Measurements from ENCODE around the gene PLA2R1. TPM values are rescaled to one million over a fixed set of nuclear protein-coding genes. Genes with fewer than 3 reads are reported as not detected.
"Not testable (repeated sequence)": the region's sequence is repeated elsewhere in the genome, so short reads cannot be mapped to it uniquely, and the experiment has no call there.

The PLA2R1 gene
- total RNA-seq, 2 experiments from 2014 or later: not detected

- POLR2A ChIA-PET: no interaction called here
- CTCF ChIA-PET: no interaction called here
Observed at GRCh38 chr2:159988412-159988970, 73.9 kb downstream of the PLA2R1 start.

GRCh38 chr2:159987181-159987580 lies 75.2 kb downstream of the PLA2R1 start:
- CTCF ChIA-PET: no interaction called here
- POLR2A ChIA-PET: no interaction called here

GRCh38 chr2:159985656-159986055 lies 76.8 kb downstream of the PLA2R1 start:
- POLR2A ChIA-PET: no interaction called here
- CTCF ChIA-PET: no interaction called here

- ChIA-PET POLR2A (no interaction called here), CTCF (no interaction called here)
Observed at GRCh38 chr2:159984034-159984433, 78.4 kb downstream of the PLA2R1 start.

GRCh38 chr2:159982842-159983785 lies 79.3 kb downstream of the PLA2R1 start:
- POLR2A ChIA-PET: no interaction called here
- CTCF ChIA-PET: interaction anchor here (0.6 to 1.0 kb wide), 2 partner anchors 26 to 178 kb away, joined by 3 read pairs; no protein-coding TSS in a partner anchor

- ChIA-PET CTCF (interaction anchor here (1.0 kb wide), 1 partner anchor 177 kb away, joined by 3 read pairs; no protein-coding TSS in a partner anchor), POLR2A (no interaction called here)
Observed at GRCh38 chr2:159982270-159982669, 80.1 kb downstream of the PLA2R1 start.

- POLR2A ChIA-PET: no interaction called here
- CTCF ChIA-PET: no interaction called here
Observed at GRCh38 chr2:159976527-159977160, 85.8 kb downstream of the PLA2R1 start.

- CTCF ChIA-PET: no interaction called here
Observed at GRCh38 chr2:159973325-159973724, 89.1 kb downstream of the PLA2R1 start.

GRCh38 chr2:159971365-159972152 lies 90.9 kb downstream of the PLA2R1 start:
- CTCF ChIA-PET: no interaction called here
- POLR2A ChIA-PET: no interaction called here

More at GRCh38 chr2:159973325-159973724, 89.1 kb downstream of the PLA2R1 start:
- POLR2A ChIA-PET: no interaction called here

- CTCF ChIA-PET, POLR2A ChIA-PET: not testable (repeated sequence)
Observed at GRCh38 chr2:159970548-159970947, 91.9 kb downstream of the PLA2R1 start.

GRCh38 chr2:159968279-159968900 lies 94.0 kb downstream of the PLA2R1 start:
- ChIA-PET POLR2A (no interaction called here), CTCF (no interaction called here)

- ChIA-PET POLR2A (no interaction called here), CTCF (no interaction called here)
Observed at GRCh38 chr2:159963700-159964099, 98.7 kb downstream of the PLA2R1 start.

- POLR2A ChIA-PET, CTCF ChIA-PET: not testable (repeated sequence)
Observed at GRCh38 chr2:159962513-159962912, 99.9 kb downstream of the PLA2R1 start.

GRCh38 chr2:159961451-159961850 lies 101.0 kb downstream of the PLA2R1 start:
- CTCF ChIA-PET: no interaction called here
- POLR2A ChIA-PET: no interaction called here

GRCh38 chr2:159961037-159961436 lies 101.4 kb downstream of the PLA2R1 start:
- CTCF ChIA-PET: no interaction called here
- POLR2A ChIA-PET: interaction anchor here (0.6 kb wide), 1 partner anchor 843 kb away, joined by 3 read pairs; no protein-coding TSS in a partner anchor

- ChIA-PET POLR2A (interaction anchor here (0.6 kb wide), 1 partner anchor 843 kb away, joined by 3 read pairs; no protein-coding TSS in a partner anchor), CTCF (no interaction called here)
Observed at GRCh38 chr2:159960414-159960813, 102.0 kb downstream of the PLA2R1 start.

- POLR2A ChIA-PET: no interaction called here
Observed at GRCh38 chr2:159959136-159959535, 103.3 kb downstream of the PLA2R1 start.

GRCh38 chr2:159953136-159953823 lies 109.1 kb downstream of the PLA2R1 start:
- CTCF ChIA-PET: no interaction called here
- POLR2A ChIA-PET: no interaction called here

More at GRCh38 chr2:159959136-159959535, 103.3 kb downstream of the PLA2R1 start:
- CTCF ChIA-PET: no interaction called here
